GM18870 (cell line): ENCODE results near the gene ACBD4.

ENCODE experiments used
- ATAC-seq: cut with Tn5 transposase; IDR thresholded peaks from one replicate; pipeline ENCODE4 v1.9.1; 2021; ENCODE audit warnings: moderate library complexity; ENCODE audit not compliant: unreplicated experiment

The ACBD4 gene, protein sequence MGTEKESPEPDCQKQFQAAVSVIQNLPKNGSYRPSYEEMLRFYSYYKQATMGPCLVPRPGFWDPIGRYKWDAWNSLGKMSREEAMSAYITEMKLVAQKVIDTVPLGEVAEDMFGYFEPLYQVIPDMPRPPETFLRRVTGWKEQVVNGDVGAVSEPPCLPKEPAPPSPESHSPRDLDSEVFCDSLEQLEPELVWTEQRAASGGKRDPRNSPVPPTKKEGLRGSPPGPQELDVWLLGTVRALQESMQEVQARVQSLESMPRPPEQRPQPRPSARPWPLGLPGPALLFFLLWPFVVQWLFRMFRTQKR

GRCh38 chr17:45135192-45135977 lies at the start of gene ACBD4:
Gene ACBD4 (plus strand): TSS chr17:45135687. CDS start chr17:45136145, 458 bp downstream.
- ATAC-seq, result peak; percentile 88

GRCh38 chr17:45086391-45086790 lies 49.1 kb upstream of the ACBD4 start:
- no peak for ATAC-seq

DNA sequence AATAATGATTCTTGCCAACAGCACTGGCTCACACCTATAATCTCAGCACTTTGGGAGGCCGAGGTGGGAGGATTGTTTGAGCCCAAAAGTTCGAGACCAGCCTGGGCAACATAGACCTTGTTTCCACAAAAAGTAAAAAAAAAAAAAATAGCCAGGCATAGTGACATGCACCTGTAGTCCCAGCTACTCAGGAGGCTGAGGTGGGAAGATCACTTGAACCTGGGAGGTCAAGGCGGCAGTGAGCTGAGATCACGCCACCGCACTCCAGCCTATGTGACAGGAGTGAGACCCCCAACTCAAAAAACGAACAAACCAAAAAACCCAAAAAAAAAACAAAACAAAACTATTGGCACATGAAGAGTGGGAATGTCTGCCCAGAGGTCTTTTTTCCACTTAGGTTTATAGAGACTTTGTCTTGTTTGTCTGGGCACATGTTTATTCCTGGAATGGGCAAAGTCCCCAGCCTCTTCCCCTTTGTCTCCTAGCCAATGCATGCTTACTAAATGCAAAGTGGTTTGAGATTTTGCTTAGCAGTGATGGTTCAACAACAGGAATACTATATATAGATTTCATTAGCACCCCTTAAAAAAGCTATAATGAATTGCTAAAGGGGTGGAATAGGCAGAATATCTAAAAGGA lies 48.5 kb upstream of the ACBD4 start:
- no peak for ATAC-seq

- ATAC-seq, result no peak
These were observed 47.9 kb upstream of the ACBD4 start for GRCh38 chr17:45087504-45087975.

- no peak for ATAC-seq
These were observed 47.5 kb upstream of the ACBD4 start for GRCh38 chr17:45087978-45088377.

- no peak for ATAC-seq
These were observed 46.7 kb upstream of the ACBD4 start for GRCh38 chr17:45088741-45089140.

- no peak for ATAC-seq
These were observed 44.8 kb upstream of the ACBD4 start for GRCh38 chr17:45090711-45091110.

DNA sequence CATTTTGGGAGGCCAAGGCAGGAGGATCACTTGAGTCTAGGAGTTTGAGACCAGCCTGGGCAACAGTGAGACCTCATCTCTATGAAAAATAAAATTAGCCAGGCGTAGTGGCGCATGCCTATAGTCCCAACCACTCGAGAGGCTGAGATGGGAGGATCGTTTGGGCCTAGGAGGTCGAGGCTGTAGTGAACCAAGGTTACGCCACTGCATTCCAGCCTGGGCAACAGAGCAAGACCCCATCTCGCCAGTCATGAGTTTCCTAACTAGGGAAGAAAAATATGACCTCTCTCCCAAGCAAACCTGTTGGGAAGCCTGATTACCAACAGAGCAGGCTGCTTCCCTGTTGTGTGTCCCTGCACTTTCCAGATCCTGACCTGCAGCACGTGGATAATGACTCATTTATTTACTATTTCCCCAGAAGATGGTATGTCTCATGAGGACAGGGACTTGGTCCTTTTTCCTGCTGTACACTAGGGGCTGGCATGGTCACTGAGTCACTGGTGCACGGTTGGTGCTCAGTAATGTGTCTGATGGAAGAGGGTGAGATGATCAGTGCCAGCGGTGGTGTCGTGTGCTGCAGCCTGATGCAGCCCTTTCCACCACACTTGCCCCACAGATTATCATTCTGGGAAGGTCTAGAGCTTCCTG lies 43.6 kb upstream of the ACBD4 start:
- no peak for ATAC-seq

DNA sequence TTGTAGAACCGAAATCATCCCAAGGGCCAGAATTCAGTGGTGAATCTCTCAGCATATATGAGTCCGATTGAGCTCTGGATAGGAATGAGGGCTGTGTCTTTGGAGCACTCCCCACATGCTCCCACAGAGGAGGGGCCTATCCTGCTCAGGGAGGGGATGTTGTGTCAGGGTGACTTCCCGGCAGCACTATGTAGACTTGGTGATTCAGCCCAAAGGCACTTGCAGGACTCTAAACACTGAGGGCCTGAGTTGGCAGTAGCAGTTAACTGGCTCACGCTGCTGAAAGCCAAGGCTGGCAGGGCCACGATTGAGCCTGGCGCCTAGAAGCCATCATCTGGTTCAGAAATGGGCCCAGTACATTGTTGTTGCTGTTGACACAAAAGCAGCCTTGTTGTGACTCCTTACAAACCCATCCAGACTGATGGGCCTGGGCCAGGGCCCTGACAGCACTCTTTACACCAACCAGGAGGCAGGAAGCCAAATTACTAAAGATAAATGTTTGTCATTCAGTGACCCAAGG lies 42.5 kb upstream of the ACBD4 start:
- no peak for ATAC-seq

- ATAC-seq, result no peak
These were observed 41.9 kb upstream of the ACBD4 start for GRCh38 chr17:45093444-45094110.

- no peak for ATAC-seq
These were observed 39.3 kb upstream of the ACBD4 start for GRCh38 chr17:45096141-45096540.

- no peak for ATAC-seq
These were observed 38.6 kb upstream of the ACBD4 start for GRCh38 chr17:45096926-45097325.

DNA sequence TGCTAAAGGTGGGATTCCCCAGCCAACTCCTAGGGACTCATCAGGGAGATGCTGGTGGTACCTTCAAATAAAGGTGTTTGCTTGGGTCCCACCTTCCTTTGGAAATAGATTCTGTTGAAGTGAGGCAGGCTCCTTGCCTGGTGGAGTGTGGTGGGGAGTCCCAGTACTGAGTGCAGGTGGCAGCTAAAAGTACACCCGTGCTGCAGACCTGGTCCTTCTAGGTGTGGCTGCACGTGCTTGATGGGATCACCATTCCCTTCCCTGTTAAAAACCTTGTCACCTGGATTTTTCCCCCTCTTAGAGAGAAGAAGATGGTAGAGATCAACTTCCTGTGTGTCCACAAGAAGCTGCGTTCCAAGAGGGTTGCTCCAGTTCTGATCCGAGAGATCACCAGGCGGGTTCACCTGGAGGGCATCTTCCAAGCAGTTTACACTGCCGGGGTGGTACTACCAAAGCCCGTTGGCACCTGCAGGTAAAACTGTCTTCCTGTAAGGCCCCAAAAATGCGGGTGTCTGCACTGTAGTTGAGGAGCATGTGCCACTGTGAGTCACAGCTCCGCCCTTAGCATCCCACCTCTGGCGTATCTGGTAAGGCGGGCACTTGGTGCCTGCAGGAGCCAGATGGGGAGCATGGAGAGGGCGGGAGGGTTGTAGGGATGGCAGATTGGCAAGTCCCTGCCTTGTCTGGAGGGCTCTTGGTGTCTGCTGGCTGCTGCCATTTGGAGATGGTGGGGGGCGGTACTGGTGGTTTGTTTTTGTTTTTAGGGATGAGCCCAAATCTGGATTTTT lies 37.2 kb upstream of the ACBD4 start:
- ATAC-seq, result no peak

DNA sequence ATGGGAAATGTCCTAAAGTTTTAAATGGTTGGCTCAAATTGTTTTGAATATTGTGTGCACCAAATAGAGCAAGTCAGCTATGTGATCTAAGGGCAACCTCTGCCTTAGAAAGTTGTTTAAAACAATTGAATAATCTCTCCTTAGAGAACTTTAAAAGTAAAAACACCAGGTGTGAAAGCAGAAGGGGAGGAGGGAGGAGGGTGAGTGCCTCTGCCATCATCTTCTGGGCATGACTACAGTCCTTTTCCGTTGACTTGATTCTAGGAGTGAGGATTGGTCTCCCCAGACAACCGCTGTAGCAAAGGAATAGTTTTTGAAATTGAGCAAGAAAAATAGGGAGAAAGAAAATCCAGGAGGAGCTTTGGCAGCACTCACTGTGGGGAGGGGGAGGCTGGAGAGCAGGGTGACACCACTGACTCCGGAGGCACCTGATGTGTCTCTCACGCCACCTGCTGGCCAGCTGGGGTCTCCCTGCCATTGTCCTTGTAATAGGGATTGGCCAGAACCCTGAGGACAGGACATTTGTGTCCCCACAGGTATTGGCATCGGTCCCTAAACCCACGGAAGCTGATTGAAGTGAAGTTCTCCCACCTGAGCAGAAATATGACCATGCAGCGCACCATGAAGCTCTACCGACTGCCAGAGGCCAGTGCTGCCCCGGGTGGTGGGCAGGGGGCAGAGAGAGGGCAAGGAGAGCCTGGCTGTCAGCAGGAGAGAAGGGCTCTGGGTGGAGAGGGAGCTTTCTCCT lies 36.4 kb upstream of the ACBD4 start:
- ATAC-seq, result no peak

- no peak for ATAC-seq
These were observed 34.0 kb upstream of the ACBD4 start for GRCh38 chr17:45101546-45101882.

DNA sequence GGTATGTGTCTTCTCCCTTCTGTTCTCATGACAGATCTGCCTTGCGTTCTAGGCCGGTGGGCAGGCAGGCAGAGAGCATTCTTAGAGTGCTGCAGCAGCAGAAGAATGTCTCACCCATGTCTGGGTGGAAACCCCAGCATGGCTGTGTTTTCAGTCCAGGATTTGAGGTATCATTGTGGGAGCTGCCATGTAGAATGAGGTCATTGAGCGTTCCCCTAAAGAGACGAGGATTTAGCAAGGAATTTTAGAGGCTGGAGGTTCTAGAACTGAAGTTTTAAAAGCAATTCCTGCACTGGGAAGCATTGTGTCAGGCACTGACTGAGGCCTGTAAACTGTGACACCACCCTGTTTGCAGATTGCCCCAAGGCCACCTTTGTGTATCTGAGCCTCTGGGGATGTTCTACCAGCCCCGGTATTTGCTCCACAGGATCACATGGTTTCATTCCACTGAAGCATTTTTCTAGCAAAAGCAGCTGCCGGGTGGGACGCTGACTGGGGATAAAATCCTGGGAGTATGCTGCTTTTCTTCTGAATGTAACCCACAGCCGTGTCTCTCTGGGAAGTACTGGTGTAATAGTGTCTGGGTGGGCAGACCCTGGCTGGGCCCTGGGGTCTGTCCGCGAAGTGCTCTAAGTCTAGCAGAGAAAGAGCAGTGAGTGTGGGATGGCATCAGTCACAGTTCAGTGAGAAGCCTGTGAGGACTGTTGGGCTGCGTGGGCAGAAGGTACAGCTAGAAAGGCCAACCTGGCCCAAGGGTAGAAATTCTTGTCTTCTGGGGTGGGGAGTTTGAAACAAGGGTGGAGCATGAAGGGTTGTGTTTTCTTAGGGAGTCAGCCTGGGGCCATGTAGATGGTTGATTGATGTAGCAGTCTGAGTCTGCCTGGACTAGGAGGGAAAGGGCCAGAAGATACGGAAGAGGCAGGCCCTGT lies 33.3 kb upstream of the ACBD4 start:
- ATAC-seq, result no peak

- ATAC-seq, result no peak
These were observed 32.6 kb upstream of the ACBD4 start for GRCh38 chr17:45102856-45103255.

- ATAC-seq, result no peak
These were observed 32.2 kb upstream of the ACBD4 start for GRCh38 chr17:45103269-45103795.
